ENCODE measurements around the gene FKBP4. TPM values are rescaled to one million over a fixed set of nuclear protein-coding genes. Genes with fewer than 3 reads are reported as not detected.

FKBP4 gene
- total RNA-seq, 1 experiment from 2014 or later: 76.7 TPM

Other genes starting within 250 kb of the FKBP4 start
- 31.9 and 54.5 TPM in 2 replicates for gene ITFG2, start 17.7 kb downstream of the FKBP4 start, total RNA-seq (2014; rRNA removed; shearing (Covaris generic); ENCODE audit: low replicate concordance)
- not detected in 2 replicates for gene NRIP2, start 40.1 kb downstream of the FKBP4 start, total RNA-seq (2014; rRNA removed; shearing (Covaris generic); ENCODE audit: low replicate concordance)
- not detected in 2 replicates for gene TEX52, start 62.1 kb downstream of the FKBP4 start, total RNA-seq (2014; rRNA removed; shearing (Covaris generic); ENCODE audit: low replicate concordance)
- gene FOXM1, start 82.2 kb downstream of the FKBP4 start, total RNA-seq (2014; rRNA removed; shearing (Covaris generic); ENCODE audit: low replicate concordance): 15.4 and 20.8 TPM in 2 replicates
- gene RHNO1, start 82.3 kb downstream of the FKBP4 start, total RNA-seq (2014; rRNA removed; shearing (Covaris generic); ENCODE audit: low replicate concordance): 34.8 and 45.6 TPM in 2 replicates
- gene TULP3, start 95.9 kb downstream of the FKBP4 start, total RNA-seq (2014; rRNA removed; shearing (Covaris generic); ENCODE audit: low replicate concordance): 11.7 and 14.1 TPM in 2 replicates
- not detected in 2 replicates for gene TEAD4, start 164.4 kb downstream of the FKBP4 start, total RNA-seq (2014; rRNA removed; shearing (Covaris generic); ENCODE audit: low replicate concordance)